ENCODE data around the gene CHCHD6. TPM values are rescaled to one million over a fixed set of nuclear protein-coding genes. Genes with fewer than 3 reads are reported as not detected.

Gene CHCHD6
- total RNA-seq, 1 donor: 10.9 TPM

DNA sequence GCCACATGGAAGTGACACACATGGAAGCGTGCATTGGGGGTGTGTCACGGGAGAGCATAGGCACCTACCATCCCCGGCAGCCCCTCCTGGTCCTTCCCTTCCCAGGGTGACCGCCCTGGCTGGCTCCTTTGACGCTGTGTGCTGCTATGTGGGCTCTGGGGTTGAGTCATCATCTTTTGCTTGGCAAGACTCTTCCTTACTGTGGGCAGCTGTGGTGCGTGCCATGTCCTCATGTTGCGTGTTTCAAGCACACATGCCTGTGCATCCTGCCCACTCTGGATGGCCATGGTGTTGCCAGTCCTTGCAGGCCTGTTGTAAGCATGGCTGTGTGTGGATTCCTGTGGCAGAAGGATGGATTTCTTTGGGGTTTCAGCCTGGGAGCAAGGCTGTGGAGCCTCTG, 292.9 kb downstream of the CHCHD6 start:
- peaks cover 60% of the 10 kb centered on the region for H4K20me1 ChIP-seq (ENCODE audit: insufficient read depth, low read length)
- no peak overlapping the region for H3K4me3 ChIP-seq (ENCODE audit: insufficient read depth, low read length)
- no peaks in the 10 kb centered on the region for H3K9me3 ChIP-seq (ENCODE audit: low read depth, low read length)
- peak; percentile 99 for DNase-seq (ENCODE audit: insufficient read length, low spot score, missing footprints)
- TF ChIP-seq, protein P1, sequence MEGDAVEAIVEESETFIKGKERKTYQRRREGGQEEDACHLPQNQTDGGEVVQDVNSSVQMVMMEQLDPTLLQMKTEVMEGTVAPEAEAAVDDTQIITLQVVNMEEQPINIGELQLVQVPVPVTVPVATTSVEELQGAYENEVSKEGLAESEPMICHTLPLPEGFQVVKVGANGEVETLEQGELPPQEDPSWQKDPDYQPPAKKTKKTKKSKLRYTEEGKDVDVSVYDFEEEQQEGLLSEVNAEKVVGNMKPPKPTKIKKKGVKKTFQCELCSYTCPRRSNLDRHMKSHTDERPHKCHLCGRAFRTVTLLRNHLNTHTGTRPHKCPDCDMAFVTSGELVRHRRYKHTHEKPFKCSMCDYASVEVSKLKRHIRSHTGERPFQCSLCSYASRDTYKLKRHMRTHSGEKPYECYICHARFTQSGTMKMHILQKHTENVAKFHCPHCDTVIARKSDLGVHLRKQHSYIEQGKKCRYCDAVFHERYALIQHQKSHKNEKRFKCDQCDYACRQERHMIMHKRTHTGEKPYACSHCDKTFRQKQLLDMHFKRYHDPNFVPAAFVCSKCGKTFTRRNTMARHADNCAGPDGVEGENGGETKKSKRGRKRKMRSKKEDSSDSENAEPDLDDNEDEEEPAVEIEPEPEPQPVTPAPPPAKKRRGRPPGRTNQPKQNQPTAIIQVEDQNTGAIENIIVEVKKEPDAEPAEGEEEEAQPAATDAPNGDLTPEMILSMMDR (IDR thresholded peaks at IDR 0.05; ENCODE audit: extremely low read depth, low read depth, low read length): no peak
- H3K27me3 ChIP-seq (ENCODE audit: insufficient read depth, low read length): no peaks in the 10 kb centered on the region
- H3K4me1 ChIP-seq (ENCODE audit: insufficient read depth, low read length): peaks cover 35% of the 10 kb centered on the region
- peak overlapping the region; percentile 64 for H3K27ac ChIP-seq (ENCODE audit: low read depth, low read length)
- peaks cover 98% of the 10 kb centered on the region for H3K79me2 ChIP-seq (ENCODE audit: insufficient read depth, low read length)
- no peak overlapping the region for H3K4me2 ChIP-seq (ENCODE audit: insufficient read depth, low read length)
- H2AFZ ChIP-seq (ENCODE audit: low read length): no peak overlapping the region
- peaks cover 4% of the 10 kb centered on the region for H3K36me3 ChIP-seq (ENCODE audit: insufficient read depth, low read length)

DNA sequence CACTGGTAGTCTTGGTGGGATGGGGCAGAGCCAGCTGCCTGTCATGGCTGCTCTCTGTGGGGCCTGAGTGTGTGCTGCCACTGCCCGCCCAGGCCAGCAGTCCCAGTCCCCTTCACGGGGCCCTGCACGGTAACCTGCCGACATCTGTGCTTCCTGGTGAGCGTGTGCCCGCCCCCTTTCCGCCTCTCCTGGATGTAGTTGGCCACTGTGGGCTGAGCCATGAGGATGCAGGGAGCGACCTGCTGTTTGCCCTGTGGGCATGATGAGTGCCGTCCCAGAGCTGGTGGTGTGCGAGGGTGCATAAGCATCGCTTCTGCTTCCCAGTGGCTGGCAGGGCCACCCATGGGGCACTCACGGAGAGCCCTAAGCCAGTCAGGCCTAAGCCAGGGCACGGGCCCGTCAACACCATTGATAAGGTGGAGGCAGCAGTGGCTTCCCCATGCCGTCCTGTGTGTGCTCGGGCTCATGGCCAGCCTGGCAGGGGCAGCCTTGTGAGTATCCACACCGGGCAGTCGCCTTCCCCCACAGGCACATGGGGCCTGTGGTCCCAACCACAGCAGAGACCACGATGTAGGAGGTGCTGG, 293.5 kb downstream of the CHCHD6 start:
- Histone ChIP-seq H4K20me1 (ENCODE audit: insufficient read depth, low read length) (peaks cover 53% of the 10 kb centered on the region), H2AFZ (ENCODE audit: low read length) (no peak overlapping the region), H3K36me3 (ENCODE audit: insufficient read depth, low read length) (peaks cover 4% of the 10 kb centered on the region), H3K9me3 (ENCODE audit: low read depth, low read length) (no peaks in the 10 kb centered on the region), H3K27ac (ENCODE audit: low read depth, low read length) (peak overlapping the region; percentile 63), H3K4me1 (ENCODE audit: insufficient read depth, low read length) (peaks cover 41% of the 10 kb centered on the region), H3K27me3 (ENCODE audit: insufficient read depth, low read length) (no peaks in the 10 kb centered on the region), H3K4me3 (ENCODE audit: insufficient read depth, low read length) (no peak overlapping the region), H3K4me2 (ENCODE audit: insufficient read depth, low read length) (no peak overlapping the region), H3K79me2 (ENCODE audit: insufficient read depth, low read length) (peaks cover 97% of the 10 kb centered on the region)
- TF ChIP-seq, protein P1 (IDR thresholded peaks at IDR 0.05; ENCODE audit: extremely low read depth, low read depth, low read length): no peak
- DNase-seq (ENCODE audit: insufficient read length, low spot score, missing footprints): no peak

DNA sequence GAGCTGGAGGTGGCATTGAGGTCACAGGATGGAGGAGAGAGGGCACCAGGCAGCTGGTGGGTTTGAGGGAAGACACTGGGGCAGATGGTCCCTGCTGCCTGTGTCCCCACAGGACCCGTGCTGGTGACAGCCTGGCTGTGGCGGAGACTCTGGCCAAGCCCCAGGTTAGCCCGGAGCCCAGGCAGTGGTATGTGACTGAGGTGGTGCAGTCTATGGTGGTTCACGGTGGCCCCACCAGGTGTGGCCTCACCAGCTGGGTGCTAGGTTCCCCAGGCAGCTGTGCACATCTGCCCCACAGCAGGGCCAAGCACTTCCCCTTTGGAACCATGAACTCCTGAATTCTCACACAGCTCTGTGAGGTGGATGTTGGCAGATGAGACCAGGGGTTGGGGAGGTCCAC, 294.3 kb downstream of the CHCHD6 start:
- Histone ChIP-seq H4K20me1 (ENCODE audit: insufficient read depth, low read length) (peaks cover 45% of the 10 kb centered on the region), H3K36me3 (ENCODE audit: insufficient read depth, low read length) (peaks cover 5% of the 10 kb centered on the region), H3K79me2 (ENCODE audit: insufficient read depth, low read length) (peaks cover 96% of the 10 kb centered on the region), H3K27me3 (ENCODE audit: insufficient read depth, low read length) (no peaks in the 10 kb centered on the region), H3K9me3 (ENCODE audit: low read depth, low read length) (no peaks in the 10 kb centered on the region), H3K27ac (ENCODE audit: low read depth, low read length) (peak overlapping the region; percentile 63), H3K4me1 (ENCODE audit: insufficient read depth, low read length) (peaks cover 44% of the 10 kb centered on the region), H2AFZ (ENCODE audit: low read length) (no peak overlapping the region), H3K4me2 (ENCODE audit: insufficient read depth, low read length) (no peak overlapping the region), H3K4me3 (ENCODE audit: insufficient read depth, low read length) (no peak overlapping the region)
- DNase-seq (ENCODE audit: insufficient read length, low spot score, missing footprints): no peak
- TF ChIP-seq, protein P1 (IDR thresholded peaks at IDR 0.05; ENCODE audit: extremely low read depth, low read depth, low read length): no peak

DNA sequence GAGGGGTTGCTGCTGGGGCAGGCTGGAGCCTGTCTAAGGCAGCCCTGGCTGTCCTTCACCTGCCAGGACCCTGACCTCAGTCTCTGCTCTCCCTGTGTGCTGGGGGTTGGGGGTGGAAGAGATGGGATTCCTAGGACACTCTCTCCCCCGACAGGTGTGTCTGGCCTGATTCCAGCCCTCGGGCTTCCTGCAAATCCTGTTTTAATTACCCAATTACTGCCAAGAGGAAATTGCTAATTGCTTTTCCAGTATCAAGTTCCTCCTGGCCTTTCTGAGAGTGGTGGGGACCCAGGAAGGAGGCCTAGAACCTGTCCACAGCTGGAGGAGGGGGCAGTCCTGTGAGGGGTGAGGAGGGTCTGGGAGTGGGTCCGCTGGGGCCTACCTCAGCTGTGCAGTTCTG, 294.7 kb downstream of the CHCHD6 start:
- Histone ChIP-seq H3K9me3 (ENCODE audit: low read depth, low read length) (no peaks in the 10 kb centered on the region), H3K27ac (ENCODE audit: low read depth, low read length) (peak overlapping the region; percentile 63), H3K4me1 (ENCODE audit: insufficient read depth, low read length) (peaks cover 44% of the 10 kb centered on the region), H3K36me3 (ENCODE audit: insufficient read depth, low read length) (peaks cover 7% of the 10 kb centered on the region), H3K27me3 (ENCODE audit: insufficient read depth, low read length) (no peaks in the 10 kb centered on the region), H3K79me2 (ENCODE audit: insufficient read depth, low read length) (peaks cover 96% of the 10 kb centered on the region), H3K4me2 (ENCODE audit: insufficient read depth, low read length) (no peak overlapping the region), H4K20me1 (ENCODE audit: insufficient read depth, low read length) (peaks cover 41% of the 10 kb centered on the region), H3K4me3 (ENCODE audit: insufficient read depth, low read length) (no peak overlapping the region), H2AFZ (ENCODE audit: low read length) (no peak overlapping the region)
- TF ChIP-seq, protein P1 (IDR thresholded peaks at IDR 0.05; ENCODE audit: extremely low read depth, low read depth, low read length): no peak
- no peak for DNase-seq (ENCODE audit: insufficient read length, low spot score, missing footprints)
